ENCODE results near the gene MOB2. TPM values are rescaled to one million over a fixed set of nuclear protein-coding genes. Genes with fewer than 3 reads are reported as not detected.

Gene MOB2
- total RNA-seq, 1 donor from 2014 or later: 34.1 TPM

GRCh38 chr11:1491379-1491778, 4.8 kb upstream of the MOB2 start:
- peaks cover 26% of the 10 kb centered on the region for H3K4me1 ChIP-seq
- no peaks in the 10 kb centered on the region for H3K9me3 ChIP-seq
- H3K27ac ChIP-seq: no peak overlapping the region
- H3K4me3 ChIP-seq: no peak overlapping the region
- TF ChIP-seq POLR2A (IDR thresholded peaks at IDR 0.05): no peak
- TF ChIP-seq, protein P1, sequence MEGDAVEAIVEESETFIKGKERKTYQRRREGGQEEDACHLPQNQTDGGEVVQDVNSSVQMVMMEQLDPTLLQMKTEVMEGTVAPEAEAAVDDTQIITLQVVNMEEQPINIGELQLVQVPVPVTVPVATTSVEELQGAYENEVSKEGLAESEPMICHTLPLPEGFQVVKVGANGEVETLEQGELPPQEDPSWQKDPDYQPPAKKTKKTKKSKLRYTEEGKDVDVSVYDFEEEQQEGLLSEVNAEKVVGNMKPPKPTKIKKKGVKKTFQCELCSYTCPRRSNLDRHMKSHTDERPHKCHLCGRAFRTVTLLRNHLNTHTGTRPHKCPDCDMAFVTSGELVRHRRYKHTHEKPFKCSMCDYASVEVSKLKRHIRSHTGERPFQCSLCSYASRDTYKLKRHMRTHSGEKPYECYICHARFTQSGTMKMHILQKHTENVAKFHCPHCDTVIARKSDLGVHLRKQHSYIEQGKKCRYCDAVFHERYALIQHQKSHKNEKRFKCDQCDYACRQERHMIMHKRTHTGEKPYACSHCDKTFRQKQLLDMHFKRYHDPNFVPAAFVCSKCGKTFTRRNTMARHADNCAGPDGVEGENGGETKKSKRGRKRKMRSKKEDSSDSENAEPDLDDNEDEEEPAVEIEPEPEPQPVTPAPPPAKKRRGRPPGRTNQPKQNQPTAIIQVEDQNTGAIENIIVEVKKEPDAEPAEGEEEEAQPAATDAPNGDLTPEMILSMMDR (IDR thresholded peaks at IDR 0.05): no peak
- TF ChIP-seq POLR2AphosphoS5 (IDR thresholded peaks at IDR 0.05; ENCODE audit: insufficient read depth in 1 of 2, low read depth in 1 of 2): no peak
- intact Hi-C loops (cut with DNase I): no loop called here
- no peaks in the 10 kb centered on the region for H3K27me3 ChIP-seq
- no peak for DNase-seq (ENCODE audit: extremely low spot score in 2 of 2)
- H3K36me3 ChIP-seq: no peaks in the 10 kb centered on the region

DNA sequence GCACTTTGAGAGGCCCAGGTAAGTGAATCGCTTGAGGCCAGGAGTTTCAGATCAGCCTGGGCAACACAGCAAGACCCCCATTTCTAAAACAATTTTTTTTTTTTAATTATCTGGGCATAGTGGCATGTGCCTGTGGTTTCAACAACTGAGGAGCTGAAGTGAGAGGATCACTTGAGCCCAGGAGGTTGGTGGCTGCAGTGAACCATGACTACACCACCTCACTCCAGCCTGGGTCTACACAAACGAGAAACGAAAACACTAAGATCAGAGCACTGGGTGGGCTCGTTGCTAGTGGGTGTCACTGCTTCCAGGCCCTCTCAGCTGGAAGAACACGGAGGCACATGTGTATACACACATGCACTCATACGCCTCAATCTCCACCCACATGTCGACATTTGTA, 4.1 kb upstream of the MOB2 start:
- Histone ChIP-seq H3K4me1 (peaks cover 33% of the 10 kb centered on the region), H3K36me3 (no peaks in the 10 kb centered on the region), H3K9me3 (no peaks in the 10 kb centered on the region), H3K4me3 (no peak overlapping the region), H3K27ac (no peak overlapping the region), H3K27me3 (no peaks in the 10 kb centered on the region)
- TF ChIP-seq, protein P1 (IDR thresholded peaks at IDR 0.05): no peak
- no peak for TF ChIP-seq POLR2A (IDR thresholded peaks at IDR 0.05)
- no peak for TF ChIP-seq POLR2AphosphoS5 (IDR thresholded peaks at IDR 0.05; ENCODE audit: insufficient read depth in 1 of 2, low read depth in 1 of 2)
- DNase-seq (ENCODE audit: extremely low spot score in 2 of 2): no peak
- intact Hi-C loops (cut with DNase I): no loop called here

- intact Hi-C loops (cut with DNase I): no loop called here
- Histone ChIP-seq H3K9me3 (no peaks in the 10 kb centered on the region), H3K4me3 (no peak overlapping the region), H3K27ac (no peak overlapping the region), H3K27me3 (no peaks in the 10 kb centered on the region), H3K4me1 (peaks cover 50% of the 10 kb centered on the region), H3K36me3 (no peaks in the 10 kb centered on the region)
- TF ChIP-seq POLR2AphosphoS5 (IDR thresholded peaks at IDR 0.05; ENCODE audit: insufficient read depth in 1 of 2, low read depth in 1 of 2): no peak
- no peak for DNase-seq (ENCODE audit: extremely low spot score in 2 of 2)
Observed at GRCh38 chr11:1488575-1489180, 2.1 kb upstream of the MOB2 start.

DNA sequence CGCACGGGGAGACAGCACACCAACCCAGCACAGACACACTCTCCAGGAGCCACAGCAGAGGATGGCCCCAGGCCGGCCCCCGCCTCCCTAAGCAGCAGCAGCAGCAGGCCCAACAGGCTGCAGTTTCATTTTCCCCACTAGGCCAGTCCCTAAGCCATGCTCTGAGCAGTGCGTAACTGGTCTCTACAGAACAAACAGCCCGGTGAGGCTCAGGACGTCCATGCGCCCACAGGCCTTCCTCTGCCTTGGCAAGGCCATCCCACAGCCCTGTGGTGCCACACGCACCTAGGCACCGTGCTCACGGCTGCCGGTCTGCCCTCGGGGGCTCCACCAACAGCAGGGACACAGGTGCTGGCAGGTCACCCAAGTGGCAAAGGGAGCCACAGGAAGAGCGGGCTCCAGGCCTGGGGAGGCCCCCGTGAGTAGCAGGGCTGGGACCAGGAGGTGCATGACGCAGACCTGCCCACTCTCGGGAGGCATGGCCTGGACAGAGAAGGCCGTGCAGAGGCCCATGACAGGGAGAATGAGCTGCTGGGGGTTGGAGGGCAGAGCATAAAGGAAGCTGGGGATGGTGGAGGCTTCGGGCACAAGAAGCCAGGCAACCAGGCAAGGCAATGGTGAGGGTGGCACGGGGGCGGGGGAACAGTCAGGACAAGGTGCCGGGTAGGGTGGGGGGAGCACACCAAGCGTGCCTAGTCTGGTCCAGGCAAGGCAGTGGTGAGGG, 1.4 kb upstream of the MOB2 start:
- peak overlapping the region in 1 of 2 donors; percentile 26 for H3K4me3 ChIP-seq
- H3K36me3 ChIP-seq: no peaks in the 10 kb centered on the region
- TF ChIP-seq, protein P1 (IDR thresholded peaks at IDR 0.05): no peak
- TF ChIP-seq POLR2AphosphoS5 (IDR thresholded peaks at IDR 0.05; ENCODE audit: insufficient read depth in 1 of 2, low read depth in 1 of 2): no peak
- TF ChIP-seq POLR2A (IDR thresholded peaks at IDR 0.05): no peak
- no peaks in the 10 kb centered on the region for H3K27me3 ChIP-seq
- peak overlapping the region; percentile 28 for H3K27ac ChIP-seq
- DNase-seq (ENCODE audit: extremely low spot score in 2 of 2): no peak
- intact Hi-C loops (cut with DNase I): no loop called here
- peaks cover 56% of the 10 kb centered on the region for H3K4me1 ChIP-seq
- no peaks in the 10 kb centered on the region for H3K9me3 ChIP-seq

DNA sequence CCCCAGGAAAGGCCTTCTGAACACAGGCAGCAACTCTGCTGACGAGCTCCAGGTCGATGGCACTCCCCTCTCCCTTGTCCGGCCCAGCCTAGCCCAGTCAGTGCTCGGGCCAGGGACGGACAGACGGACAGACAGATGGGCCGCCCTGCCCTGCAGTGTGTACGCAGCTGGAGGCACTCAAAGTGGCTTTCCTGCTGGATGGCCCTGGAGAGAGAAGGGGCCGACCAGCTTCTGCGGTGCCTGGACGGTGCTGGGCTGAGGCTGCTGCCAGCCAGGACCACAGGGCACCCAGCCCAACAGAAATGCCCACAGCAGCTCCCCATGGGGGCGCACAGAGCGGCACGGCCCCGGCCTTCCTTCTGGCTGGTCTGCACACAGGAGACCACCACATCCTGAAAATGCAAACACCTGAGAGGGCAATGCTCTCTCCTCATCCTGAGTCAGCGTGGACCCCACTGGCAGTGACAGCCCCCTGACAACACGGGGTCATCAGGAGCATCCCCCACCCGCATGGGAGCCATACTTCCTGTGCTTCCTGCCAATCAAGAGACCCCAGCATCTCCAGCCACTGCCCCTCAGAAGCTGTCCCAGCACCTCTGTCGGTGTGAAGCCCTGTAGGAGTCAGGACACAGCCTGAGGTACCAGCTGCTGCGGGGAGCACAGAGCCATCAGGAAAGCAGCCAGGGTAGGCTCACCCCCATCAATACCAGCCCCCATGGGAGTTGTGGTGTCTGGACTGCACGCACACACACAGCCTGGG, 692 bp upstream of the MOB2 start:
- Histone ChIP-seq H3K4me3 (peak overlapping the region in 1 of 2 donors; percentile 26), H3K4me1 (peaks cover 57% of the 10 kb centered on the region), H3K9me3 (no peaks in the 10 kb centered on the region), H3K27ac (peak overlapping the region; percentile 28), H3K27me3 (no peaks in the 10 kb centered on the region), H3K36me3 (no peaks in the 10 kb centered on the region)
- intact Hi-C loops (cut with DNase I): no loop called here
- no peak for DNase-seq (ENCODE audit: extremely low spot score in 2 of 2)
- TF ChIP-seq, protein P1 (IDR thresholded peaks at IDR 0.05): no peak
- TF ChIP-seq POLR2AphosphoS5 (IDR thresholded peaks at IDR 0.05; ENCODE audit: insufficient read depth in 1 of 2, low read depth in 1 of 2): no peak
- TF ChIP-seq POLR2A (IDR thresholded peaks at IDR 0.05): no peak

Measured in vagina (tissue), 2 donors.